ENCODE measurements around the gene CNIH1. TPM values are rescaled to one million over a fixed set of nuclear protein-coding genes. Genes with fewer than 3 reads are reported as not detected.

Gene CNIH1
- polyA plus RNA-seq, 1 of the 3 experiments (the other 2 are of a cell fraction) = 145 TPM

DNA sequence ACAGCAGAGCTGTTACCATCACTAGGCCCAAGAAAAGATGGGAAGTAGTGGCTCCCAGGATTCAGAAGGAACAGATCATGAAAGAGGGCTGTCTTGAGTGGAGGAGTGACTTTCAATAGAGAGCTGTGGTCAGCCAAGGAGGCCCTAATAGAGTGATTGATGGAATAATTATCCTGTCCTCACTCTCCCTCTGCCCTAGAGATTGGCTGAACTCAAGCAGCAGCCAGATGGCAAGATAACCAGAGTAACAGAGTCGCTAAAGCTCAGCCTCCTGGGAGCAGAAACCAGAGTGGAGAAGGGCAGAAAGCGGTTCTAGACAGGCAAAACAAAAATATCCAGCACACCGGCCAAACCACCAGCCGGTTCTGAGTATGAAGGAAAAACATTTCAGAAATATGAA lies 24.5 kb upstream of the CNIH1 start:
- Histone ChIP-seq H3K79me2 (ENCODE audit: insufficient read depth) (no peaks in the 10 kb centered on the region), H3K4me1 (ENCODE audit: control insufficient read depth in 1 of 2, insufficient read depth in 2 of 2, low read depth in 1 of 2, low read length in 1 of 2) (no peaks in the 10 kb centered on the region), H3F3A (replicated peaks; ENCODE audit: insufficient read depth) (no peaks in the 10 kb centered on the region), H3K4me2 (no peak overlapping the region), H3K27ac (ENCODE audit: low read depth in 2 of 2, low read length in 1 of 2) (no peak overlapping the region), H3K9me2 (no peaks in the 10 kb centered on the region), H4K20me1 (ENCODE audit: insufficient read depth) (no peaks in the 10 kb centered on the region), H3K9ac (no peak overlapping the region), H3K27me3 (ENCODE audit: insufficient read depth) (no peaks in the 10 kb centered on the region), H3K9me3 (no peaks in the 10 kb centered on the region), H3K36me3 (replicated peaks in 1 of 2; ENCODE audit: control insufficient read depth in 1 of 2, insufficient read depth in 2 of 2, low read length in 1 of 2) (no peaks in the 10 kb centered on the region), H3K4me3 (ENCODE audit: low read depth in 2 of 2, low read length in 1 of 2) (no peak overlapping the region), H2AFZ (ENCODE audit: low read depth) (no peak overlapping the region)
- no peak for DNase-seq
- ChIA-PET CTCF (interaction anchor here (0.7 to 1.9 kb wide), 2 partner anchors 22 to 26 kb away, joined by 3 to 7 read pairs; partner anchors contain the start of gene GMFB), POLR2A (no interaction called here)
- WGBS (ENCODE audit: low lambda C conversion rate) = 68% methylated on average over 4 of the region's 4 CpGs
- TF ChIP-seq SIN3A (IDR thresholded peaks at IDR 0.05; ENCODE audit: borderline replicate concordance, low read depth, low read length) (no peak), NRF1 (IDR thresholded peaks at IDR 0.05; ENCODE audit: low read depth, low read length) (no peak), FOXJ3 (CRISPR knock-in tag; IDR thresholded peaks at IDR 0.05) (no peak), GATA2 (CRISPR knock-in tag; IDR thresholded peaks at IDR 0.05) (no peak), CHD2 (IDR thresholded peaks at IDR 0.05; ENCODE audit: low read length, partially characterized antibody) (no peak), EP300 (IDR thresholded peaks at IDR 0.05; ENCODE audit: borderline replicate concordance in 1 of 2, low read depth in 1 of 2, low read length in 1 of 2) (no peak), EZH2phosphoT487 (IDR thresholded peaks at IDR 0.05; ENCODE audit: borderline replicate concordance, low read depth) (no peak), RCOR1 (IDR thresholded peaks at IDR 0.05; ENCODE audit: low read length) (no peak), GABPA (IDR thresholded peaks at IDR 0.05; ENCODE audit: low read depth) (no peak), RFX5 (IDR thresholded peaks at IDR 0.05; ENCODE audit: low read length) (no peak), TEAD4 (IDR thresholded peaks at IDR 0.05; ENCODE audit: borderline replicate concordance, insufficient read depth) (no peak), TAF1 (IDR thresholded peaks at IDR 0.05; ENCODE audit: borderline replicate concordance, low read depth, low read length) (no peak), ELF1 (IDR thresholded peaks at IDR 0.05) (no peak), RXRA (IDR thresholded peaks at IDR 0.05; ENCODE audit: borderline replicate concordance, low read depth) (no peak), MXI1 (IDR thresholded peaks at IDR 0.05; ENCODE audit: low read depth, low read length) (no peak), RAD21 (IDR thresholded peaks at IDR 0.05; ENCODE audit: low read length) (no peak), NFIC (IDR thresholded peaks at IDR 0.05; ENCODE audit: borderline replicate concordance) (no peak)
- TF ChIP-seq, protein P1, sequence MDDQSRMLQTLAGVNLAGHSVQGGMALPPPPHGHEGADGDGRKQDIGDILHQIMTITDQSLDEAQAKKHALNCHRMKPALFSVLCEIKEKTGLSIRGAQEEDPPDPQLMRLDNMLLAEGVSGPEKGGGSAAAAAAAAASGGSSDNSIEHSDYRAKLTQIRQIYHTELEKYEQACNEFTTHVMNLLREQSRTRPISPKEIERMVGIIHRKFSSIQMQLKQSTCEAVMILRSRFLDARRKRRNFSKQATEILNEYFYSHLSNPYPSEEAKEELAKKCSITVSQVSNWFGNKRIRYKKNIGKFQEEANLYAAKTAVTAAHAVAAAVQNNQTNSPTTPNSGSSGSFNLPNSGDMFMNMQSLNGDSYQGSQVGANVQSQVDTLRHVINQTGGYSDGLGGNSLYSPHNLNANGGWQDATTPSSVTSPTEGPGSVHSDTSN (IDR thresholded peaks at IDR 0.05) = no peak
- TF ChIP-seq, protein P2, sequence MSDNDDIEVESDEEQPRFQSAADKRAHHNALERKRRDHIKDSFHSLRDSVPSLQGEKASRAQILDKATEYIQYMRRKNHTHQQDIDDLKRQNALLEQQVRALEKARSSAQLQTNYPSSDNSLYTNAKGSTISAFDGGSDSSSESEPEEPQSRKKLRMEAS (IDR thresholded peaks at IDR 0.05; ENCODE audit: low read depth) = no peak
- TF ChIP-seq, protein P3, sequence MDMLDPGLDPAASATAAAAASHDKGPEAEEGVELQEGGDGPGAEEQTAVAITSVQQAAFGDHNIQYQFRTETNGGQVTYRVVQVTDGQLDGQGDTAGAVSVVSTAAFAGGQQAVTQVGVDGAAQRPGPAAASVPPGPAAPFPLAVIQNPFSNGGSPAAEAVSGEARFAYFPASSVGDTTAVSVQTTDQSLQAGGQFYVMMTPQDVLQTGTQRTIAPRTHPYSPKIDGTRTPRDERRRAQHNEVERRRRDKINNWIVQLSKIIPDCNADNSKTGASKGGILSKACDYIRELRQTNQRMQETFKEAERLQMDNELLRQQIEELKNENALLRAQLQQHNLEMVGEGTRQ (IDR thresholded peaks at IDR 0.05; ENCODE audit: borderline replicate concordance, low read depth, low read length) = no peak
